RCC 7860 (cell line): ENCODE measurements around the gene HOXA10.

Source experiments
- DNase-seq: peaks from one replicate; pipeline ENCODE4 v3.0.0-alpha.2; 2015; ENCODE audit warnings: low spot score
- FAIRE-seq: peaks from 2 replicates; lab custom pipeline; 2012; peaks lifted over from hg19 to GRCh38; lab: Jason Lieb, UNC

Gene HOXA10

GRCh38 chr7:27168265-27168947 lies 5.7 kb downstream of the HOXA10 start:
- FAIRE-seq (no peak), DNase-seq (peak; percentile 72)

- FAIRE-seq = no peak
- DNase-seq = peak; percentile 60
These were observed 6.2 kb downstream of the HOXA10 start for GRCh38 chr7:27167916-27168264.

DNA sequence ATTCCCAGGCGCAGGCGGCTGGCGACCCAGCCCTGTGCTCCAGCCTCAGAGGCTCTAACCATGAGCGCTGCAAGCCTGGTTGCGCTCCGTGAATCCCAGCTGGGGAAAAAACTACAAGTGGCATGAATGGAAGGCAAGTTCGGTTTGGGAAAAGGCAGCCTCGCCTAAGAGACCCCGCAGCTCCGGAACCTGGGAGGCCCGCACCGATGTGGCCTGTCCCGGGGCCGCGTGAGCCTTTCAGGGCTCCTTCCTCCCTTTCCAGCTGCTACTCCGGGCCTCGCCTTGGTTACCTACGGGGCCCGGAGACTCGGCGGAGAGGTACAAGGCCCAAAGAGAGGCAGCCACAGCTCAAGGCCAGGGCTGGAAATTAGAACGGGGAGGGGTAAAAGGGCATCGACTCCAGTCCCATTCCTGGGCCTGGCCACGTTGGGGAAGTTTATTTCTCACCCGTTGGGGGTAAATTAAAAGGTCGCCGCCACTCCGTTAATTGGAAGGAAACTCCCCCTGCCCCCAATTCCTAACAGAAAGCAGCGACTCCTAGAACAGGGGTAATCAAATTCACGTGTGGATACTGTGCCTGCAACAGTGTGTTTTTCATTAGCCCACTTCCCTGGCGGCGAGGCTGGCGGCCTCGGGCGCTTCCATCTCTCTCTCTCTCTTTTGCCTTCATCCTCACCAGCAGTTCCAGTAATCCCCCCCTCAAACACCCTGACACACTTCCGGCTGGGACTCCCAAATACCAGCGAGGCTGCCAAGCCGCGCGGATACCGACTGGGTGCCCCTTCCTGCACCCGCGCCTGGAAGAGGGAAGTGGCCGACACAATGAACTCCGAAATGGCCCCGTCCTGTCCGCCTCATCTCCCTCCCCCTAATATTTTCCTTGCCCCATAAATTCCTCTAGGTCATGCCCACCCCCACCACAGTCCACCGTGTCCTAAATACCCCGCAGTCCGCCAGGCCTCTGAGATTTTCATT lies 7.3 kb downstream of the HOXA10 start:
- FAIRE-seq (peak; percentile 71), DNase-seq (peak; percentile 85)

DNA sequence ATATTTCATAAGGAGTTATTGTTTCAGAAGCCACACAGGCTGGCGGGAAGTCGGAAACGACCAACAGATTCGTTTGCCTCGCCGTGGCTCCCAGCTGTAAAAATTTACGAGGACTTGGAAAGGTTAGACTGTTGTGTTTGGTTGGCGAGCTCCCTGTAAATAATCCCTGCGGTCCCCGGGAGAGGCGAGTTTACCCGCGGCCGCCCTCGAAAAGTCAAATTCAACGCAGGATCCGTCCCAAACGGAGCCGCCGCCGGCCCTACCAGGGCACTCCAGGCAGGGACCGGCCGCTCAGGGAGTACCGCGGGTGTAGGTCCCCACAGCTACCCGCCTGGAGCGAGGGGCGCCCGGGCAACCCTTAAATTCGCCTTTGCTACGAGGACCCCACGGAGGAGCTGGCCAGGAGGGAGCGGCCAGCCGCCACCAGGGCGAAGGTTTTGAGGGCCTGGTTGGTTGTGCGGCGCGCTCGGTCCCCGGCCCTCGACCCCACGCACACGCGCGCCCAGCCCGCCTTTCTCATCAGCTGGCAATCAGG lies 8.1 kb downstream of the HOXA10 start:
- FAIRE-seq (no peak), DNase-seq (peak; percentile 58)

GRCh38 chr7:27165089-27165995 lies 8.8 kb downstream of the HOXA10 start, which contains the start of gene HOXA9:
HOXA9 (minus strand) TSS chr7:27165537; CDS start chr7:27165457, 80 bp downstream.
- DNase-seq (peak; percentile 93), FAIRE-seq (peak; percentile 72)

DNA sequence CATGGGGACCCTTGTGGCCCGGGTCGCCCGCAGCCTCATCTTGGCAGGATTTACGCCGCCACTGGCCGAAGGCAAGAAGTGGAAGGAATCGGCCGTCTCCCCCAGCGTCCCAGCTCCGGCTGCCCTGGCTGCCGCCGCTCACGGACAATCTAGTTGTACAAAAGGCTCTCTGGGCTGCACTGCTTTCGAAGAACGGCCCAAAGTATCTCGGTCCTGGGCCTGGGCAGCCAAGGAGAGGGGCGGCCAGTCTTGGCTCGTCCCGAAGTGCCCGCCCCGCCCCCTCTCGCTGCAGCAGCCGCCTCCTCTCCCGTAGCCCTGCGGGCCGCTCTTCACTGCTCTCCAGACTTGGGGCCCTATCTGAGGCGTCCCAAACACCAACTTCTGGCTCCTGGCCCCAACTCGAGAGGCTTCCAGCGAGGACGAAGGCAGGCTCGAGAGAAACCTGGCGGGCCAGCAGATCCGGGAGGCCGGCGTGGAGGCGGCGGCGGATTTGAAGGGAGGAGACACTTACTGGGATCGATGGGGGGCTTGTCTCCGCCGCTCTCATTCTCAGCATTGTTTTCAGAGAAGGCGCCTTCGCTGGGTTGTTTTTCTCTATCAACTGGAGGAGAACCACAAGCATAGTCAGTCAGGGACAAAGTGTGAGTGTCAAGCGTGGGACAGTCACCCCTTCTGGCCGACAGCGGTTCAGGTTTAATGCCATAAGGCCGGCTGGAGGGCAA lies 9.6 kb downstream of the HOXA10 start:
- peak; percentile 32 for DNase-seq

GRCh38 chr7:27164045-27164366 lies 10.1 kb downstream of the HOXA10 start:
- FAIRE-seq (no peak), DNase-seq (peak; percentile 27)

More for the DNA sequence above, 9.6 kb downstream of the HOXA10 start:
- no peak for FAIRE-seq

GRCh38 chr7:27163288-27164044 lies 10.7 kb downstream of the HOXA10 start:
- FAIRE-seq = no peak
- peak; percentile 12 for DNase-seq

- FAIRE-seq (peak; percentile 46), DNase-seq (peak; percentile 29)
These were observed 11.4 kb downstream of the HOXA10 start for GRCh38 chr7:27162561-27163287.

DNA sequence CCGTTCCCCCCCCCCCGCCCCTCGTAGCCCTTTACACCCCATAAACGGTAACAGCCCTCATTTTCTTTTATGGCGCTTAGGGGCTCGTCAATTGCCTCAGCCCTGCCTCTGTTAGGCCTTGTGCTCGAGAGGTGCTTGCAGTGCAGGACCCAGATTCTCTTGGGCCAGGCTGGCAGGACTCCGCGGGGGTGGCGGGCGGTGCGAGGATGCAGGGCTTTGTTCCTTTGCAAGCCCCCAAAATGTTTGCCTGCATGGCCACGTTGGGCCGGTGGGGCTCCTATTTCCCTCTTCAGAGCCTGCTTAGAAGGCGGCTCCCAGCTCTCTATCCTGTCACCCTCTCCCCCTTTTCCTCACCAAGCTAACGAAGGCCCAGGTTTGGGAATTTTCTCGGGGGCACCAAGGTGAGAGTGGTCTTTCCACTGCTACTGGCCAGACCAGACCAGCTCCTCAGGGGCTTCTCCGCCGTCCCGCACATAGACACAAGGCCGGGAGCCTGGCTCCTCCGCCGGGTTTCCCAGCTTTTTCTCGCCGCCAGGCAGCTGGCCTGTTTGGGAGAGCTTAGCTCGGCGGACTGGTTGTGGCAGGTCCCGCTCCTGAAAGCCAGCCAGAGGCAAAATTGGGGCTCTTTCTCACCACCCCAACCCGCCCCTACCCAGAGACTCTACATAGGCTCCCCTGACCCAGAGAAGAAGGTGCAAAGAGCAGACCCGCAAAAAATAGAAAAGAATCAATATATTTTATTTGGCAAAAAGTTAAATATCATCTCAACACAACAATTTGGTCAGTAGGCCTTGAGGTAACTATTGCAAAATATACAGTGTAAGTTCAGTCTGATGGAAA lies 12.2 kb downstream of the HOXA10 start:
- DNase-seq (peak; percentile 20), FAIRE-seq (no peak)

GRCh38 chr7:27161214-27161720 lies 12.9 kb downstream of the HOXA10 start:
- DNase-seq (peak; percentile 52), FAIRE-seq (no peak)

DNA sequence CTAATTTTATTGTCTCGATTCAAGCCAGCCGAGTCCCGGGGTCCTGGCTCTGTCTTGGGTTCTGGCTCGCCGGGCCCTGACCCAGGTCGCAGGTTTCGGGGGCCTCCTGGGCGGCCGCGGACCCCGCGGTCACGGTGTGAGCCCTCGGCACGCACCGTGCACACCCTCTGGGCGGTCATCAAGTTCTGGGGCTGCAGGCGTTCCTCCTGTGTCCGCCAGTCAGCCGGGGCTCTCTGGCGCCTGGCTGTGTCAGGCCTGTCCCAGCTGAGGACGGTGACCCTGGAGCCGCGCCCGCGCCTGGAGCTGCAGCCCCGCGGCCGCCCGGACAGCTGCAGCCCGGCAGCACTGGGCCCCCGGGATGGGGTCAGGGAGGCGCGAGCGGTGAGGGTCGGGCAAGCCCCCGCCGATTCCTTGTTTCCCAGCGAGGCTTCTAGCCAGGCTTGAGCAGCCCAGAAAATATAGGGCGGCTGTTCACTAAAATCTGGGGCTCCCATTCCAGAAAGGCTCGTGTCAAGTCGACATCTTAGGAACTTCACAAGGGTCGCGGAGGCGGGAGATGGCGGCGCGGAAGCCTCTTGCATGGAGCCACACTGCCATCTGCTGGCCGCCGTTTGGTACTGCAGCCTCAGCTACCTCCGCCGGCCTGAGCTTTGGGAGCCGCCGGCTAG lies 13.4 kb downstream of the HOXA10 start:
- DNase-seq (peak; percentile 76), FAIRE-seq (no peak)

- DNase-seq (no peak), FAIRE-seq (no peak)
These were observed 14.0 kb downstream of the HOXA10 start for GRCh38 chr7:27160145-27160545.

- DNase-seq = no peak
- no peak for FAIRE-seq
These were observed 14.6 kb downstream of the HOXA10 start for GRCh38 chr7:27159266-27160144.

DNA sequence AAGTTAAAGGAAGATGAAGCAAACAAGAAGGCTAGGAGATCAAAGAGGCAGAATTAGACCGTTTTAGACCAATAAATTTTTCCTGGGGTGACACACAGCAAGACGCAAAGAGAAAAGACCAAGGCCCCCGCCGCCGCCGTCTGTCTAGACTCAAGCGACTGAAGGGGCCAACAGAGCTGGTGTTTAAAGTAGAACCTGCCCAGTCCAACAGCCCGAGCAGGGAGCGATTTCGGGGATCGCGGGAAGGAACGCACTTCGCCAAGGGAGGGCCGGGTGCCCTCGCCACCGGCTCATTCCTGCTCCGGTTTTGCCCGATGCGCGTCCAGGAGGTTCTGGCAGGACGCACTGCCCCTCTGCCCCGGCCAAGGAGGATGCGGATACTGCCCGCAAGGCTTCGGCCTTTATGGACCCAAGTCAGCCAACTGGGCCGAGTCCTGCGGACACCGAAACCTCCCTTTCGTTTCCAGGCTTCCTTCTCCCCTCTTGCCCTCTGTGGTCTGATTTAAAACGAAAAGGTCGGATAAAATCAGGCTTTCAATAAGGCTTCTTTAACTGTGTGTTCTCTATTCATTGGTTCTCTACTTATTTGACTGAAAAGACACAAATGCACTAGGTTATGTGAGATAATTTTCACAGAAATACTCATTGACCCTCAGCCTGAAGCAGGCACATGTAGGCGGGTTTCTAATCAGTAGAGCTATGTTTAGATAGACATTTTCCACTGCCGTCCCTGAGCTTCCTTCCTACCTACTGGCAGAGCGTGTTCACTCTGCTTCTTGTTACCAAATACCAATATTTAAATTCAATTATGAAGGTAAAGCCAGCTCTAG lies 15.5 kb downstream of the HOXA10 start:
- no peak for FAIRE-seq
- no peak for DNase-seq
